ENCODE results near the gene GATAD1.
"Not testable (repeated sequence)": the region's sequence is repeated elsewhere in the genome, so short reads cannot be mapped to it uniquely, and the experiment has no call there.

GATAD1 gene

DNA sequence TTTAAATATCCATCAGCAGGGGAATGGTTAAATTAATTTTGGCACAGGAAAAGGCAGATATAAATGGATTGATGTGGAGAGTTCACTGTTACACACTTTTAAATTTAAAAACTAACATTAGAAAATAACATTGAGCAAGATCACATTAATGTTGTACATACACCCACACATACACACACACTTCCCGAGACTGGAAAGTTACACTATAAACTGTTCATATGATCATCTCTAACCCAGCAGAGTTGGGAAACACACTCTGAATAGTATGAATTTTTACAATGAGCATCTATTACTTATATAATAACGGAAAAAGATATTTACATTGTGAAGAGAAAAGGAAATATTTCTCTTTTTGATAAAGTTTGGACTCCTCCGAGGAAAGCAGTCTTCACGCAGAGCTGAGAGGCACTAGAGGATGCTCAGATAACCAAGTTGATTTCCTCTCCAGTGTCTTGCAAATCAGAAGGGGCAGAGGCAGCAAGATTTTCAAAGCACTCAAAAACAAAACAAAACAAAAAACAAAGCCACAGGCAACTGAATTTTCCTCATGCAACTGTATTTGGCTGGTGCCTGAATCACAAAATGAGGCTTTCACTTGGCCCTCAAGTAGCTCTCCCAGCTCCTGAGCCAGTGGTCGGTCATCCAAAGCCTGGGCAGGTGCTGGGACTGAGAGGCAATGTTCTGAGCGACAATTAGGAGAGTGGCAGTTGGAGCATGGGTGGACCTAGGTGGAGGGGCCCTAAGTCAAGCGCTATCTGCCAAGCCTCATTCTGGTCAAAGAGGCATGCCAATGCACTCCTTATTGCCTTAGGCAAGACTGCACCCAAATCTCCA lies 10.5 kb upstream of the GATAD1 start:
- DNase-seq (ENCODE audit: low read depth in 2 of 2, low spot score in 1 of 2), result no peak

DNA sequence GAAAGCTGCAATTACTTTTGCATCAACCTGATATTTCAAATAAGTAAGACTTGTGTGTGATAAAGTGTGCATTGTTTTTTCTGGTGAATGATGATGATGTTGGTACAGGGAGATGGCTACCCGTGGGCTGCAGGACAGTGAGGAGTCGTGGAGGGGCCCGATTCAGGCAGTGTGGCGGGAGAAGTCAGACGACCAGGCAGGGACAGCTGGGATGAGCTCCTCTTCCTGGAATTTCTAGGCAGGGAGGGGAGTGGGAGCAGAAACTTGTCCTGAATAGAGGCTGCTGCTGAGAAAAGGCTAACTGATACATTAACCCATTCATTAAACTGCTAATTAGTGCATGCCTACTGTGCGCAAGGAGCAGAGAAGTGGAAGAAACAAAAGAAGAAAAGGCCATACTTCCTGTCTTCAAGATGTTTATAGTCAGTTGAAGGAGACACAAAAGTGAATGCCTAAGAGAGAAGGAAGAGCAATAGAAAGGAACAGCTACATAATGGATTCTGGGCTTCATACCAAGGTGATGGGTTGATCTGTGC lies 9.3 kb upstream of the GATAD1 start:
- no peak for DNase-seq (ENCODE audit: low read depth in 2 of 2, low spot score in 1 of 2)

- DNase-seq (ENCODE audit: low read depth in 2 of 2, low spot score in 1 of 2), result not testable (repeated sequence)
These were observed 4.6 kb upstream of the GATAD1 start for GRCh38 chr7:92442720-92443119.

DNA sequence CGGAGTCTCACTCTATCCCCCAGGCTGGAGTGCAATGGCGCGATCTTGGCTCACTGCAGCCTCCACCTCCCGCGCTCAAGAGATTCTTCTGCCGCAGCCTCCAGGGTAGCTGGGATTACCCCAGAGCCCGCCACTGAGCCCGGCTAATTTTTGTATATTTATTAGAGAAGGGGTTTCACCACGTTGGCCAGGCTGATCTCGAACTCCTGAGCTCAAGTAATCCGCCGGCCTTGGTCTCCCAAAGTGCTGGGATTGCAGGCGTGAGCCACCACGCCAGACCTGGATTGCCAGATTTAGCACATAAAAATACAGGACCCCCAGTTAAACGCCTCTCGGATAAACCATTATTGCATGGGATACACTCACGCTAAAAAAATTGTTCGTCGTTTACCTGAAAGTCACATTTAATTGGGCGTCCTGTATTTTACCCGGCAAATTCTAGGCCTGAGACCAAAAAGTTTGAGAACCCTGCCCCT lies 375 bp upstream of the GATAD1 start:
- no peak for DNase-seq (ENCODE audit: low read depth in 2 of 2, low spot score in 1 of 2)

DNA sequence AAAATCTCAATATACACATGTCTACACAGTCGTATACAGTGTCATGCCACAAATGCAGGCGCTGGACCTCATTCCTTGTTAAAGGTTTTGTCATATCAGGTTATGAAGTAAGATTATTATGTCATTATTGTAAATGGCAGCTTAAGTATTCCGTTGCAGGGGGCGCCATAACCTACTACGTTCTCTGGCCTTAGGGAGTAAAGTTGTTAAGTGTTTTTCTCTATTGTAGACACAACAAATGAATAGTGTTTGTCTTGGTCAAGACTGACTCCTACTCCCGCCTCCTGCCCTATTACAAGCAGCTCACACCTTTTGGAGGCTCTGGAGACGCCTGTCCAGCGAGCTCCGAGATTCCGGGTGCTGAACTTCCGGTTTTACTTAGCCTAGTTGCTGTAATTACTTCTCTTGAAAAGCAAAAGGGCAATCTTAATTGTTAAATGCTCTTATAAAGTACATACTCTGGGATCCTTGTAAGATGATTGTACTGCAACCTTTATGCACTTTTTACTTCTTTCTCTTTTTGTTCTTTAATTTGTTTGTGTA lies 994 bp downstream of the GATAD1 start:
- DNase-seq (ENCODE audit: low read depth in 2 of 2, low spot score in 1 of 2), result peak; percentile 7 to 29

- DNase-seq (ENCODE audit: low read depth in 2 of 2, low spot score in 1 of 2), result no peak
These were observed 4.4 kb downstream of the GATAD1 start for GRCh38 chr7:92451645-92452044.

- DNase-seq (ENCODE audit: low read depth in 2 of 2, low spot score in 1 of 2), result no peak
These were observed 9.0 kb downstream of the GATAD1 start for GRCh38 chr7:92456236-92456635.

DNA sequence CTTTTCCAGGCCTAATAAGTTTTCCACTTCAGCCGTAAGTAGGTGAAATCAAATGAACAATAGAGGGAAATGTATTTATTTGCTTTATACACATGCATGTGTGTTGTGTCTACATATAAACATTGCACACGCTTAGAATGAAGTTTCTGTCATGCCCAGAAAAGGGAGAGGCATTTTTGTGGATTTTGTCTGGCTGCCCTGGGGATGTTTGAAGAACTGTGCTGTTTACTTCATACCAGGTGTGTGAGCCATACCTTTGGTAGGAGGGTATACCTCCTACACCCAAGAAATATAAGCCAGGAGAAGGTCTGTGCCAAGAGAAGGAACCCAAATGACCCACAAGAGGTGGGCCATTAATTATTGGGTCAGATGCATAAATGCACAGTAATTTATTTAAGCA lies 12.8 kb downstream of the GATAD1 start:
- no peak for DNase-seq (ENCODE audit: low read depth in 2 of 2, low spot score in 1 of 2)

- no peak for DNase-seq (ENCODE audit: low read depth in 2 of 2, low spot score in 1 of 2)
These were observed 13.2 kb downstream of the GATAD1 start for GRCh38 chr7:92460510-92460909.

- no peak for DNase-seq (ENCODE audit: low read depth in 2 of 2, low spot score in 1 of 2)
These were observed 14.0 kb downstream of the GATAD1 start for GRCh38 chr7:92461027-92462003.

DNA sequence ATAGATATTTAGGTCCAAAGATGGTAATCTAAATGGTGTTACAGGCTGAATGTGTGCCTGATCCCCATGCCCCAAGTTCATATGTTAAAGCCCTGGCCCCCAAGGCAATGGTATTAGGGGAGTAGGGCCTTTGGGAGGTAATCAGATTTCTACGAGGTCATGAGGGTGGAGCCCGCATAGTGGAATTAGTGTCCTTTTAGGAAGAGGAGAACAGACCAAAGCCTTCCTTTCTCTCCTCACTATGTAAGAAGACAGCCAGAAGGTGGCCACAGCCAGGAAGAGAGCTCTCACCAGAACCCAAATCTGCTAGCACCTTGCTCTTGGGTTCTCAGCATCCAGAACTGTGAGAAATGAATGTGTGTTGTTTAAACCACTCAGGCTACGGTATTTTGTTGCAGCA lies 15.3 kb downstream of the GATAD1 start:
- DNase-seq (ENCODE audit: low read depth in 2 of 2, low spot score in 1 of 2), result no peak

GRCh38 chr7:92464515-92464914 lies 17.2 kb downstream of the GATAD1 start:
- no peak for DNase-seq (ENCODE audit: low read depth in 2 of 2, low spot score in 1 of 2)

DNA sequence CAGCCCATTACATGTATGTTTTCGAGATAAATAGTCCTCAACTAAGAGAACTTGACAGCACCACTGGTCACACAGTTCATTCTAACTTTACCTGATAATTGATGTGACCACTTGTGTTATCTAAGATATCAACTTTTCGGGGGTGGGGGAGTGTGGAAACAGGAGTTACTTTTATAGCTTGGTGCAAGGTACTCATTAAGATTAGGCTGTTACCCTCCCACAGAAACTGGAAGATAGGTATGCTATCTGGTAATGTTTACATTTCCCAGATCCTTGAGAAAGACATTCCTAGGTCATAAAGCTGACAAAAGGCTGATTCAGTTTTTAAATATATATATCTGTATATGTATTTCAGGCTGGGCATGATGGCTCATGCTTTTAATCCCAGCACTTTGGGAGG lies 19.4 kb downstream of the GATAD1 start:
- no peak for DNase-seq (ENCODE audit: low read depth in 2 of 2, low spot score in 1 of 2)

DNA sequence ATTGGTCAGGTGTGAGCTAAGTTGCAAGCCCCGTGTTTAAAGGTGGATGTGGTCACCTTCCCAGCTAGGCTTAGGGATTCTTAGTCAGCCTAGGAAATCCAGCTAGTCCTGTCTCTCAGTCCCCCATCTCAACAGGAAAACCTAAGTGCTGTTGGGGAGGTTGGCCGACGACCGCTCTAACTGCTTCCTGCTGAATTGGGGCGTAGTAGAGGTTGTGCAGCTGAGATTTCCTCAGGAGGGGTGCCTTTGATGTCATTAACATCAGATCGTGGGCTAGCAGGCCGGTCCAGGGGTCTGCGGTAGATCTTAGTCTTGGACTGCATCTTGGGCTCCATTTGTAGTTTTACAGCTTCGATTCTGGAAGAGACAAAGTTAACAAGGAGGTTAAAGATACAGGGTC lies 21.3 kb downstream of the GATAD1 start:
- not testable (repeated sequence) for DNase-seq (ENCODE audit: low read depth in 2 of 2, low spot score in 1 of 2)

DNA sequence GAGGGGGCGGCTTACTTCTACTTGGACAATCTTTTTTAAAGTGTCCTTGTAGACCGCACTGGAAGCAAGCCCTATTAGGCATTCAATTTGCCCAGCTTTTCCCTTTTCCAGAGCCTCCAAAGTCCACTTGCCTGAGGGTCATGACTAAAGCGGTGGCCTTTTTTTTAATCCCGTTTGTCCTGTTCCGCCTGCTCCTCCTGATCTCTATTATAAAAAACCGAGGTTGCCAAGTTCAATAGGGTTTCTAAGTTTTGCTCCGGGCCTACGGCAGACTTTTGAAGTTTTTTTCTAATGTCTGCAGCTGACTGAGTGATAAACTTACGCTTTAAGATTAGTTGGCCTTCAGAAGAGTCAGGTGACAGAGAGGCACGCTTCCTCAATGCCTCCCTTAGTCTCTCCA lies 26.7 kb downstream of the GATAD1 start:
- not testable (repeated sequence) for DNase-seq (ENCODE audit: low read depth in 2 of 2, low spot score in 1 of 2)

DNA sequence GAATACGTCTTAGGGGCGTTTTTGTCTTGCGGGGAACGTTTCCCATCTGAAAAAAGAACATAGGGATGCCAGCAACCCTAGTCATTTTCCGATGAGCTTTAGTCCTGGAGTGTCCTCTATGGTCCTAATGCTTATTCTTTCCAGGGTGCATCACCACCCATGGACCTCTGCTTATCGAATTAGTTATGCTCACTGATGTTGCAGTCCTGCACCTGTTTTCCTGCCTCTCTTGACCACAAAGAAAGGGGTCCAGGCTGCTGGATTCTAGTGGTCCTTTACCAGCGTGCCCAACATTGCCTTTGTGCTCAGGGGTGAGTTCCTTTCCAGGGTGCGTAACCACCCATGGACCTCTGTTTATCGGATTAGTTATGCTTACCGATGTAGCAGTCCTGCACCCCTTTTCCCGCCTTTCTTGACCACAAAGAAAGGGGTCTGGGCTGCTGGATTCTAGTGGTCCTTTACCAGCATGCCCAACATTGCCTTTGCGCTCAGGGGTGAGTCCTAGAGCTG lies 28.0 kb downstream of the GATAD1 start:
- DNase-seq (ENCODE audit: low read depth in 2 of 2, low spot score in 1 of 2), result not testable (repeated sequence)

DNA sequence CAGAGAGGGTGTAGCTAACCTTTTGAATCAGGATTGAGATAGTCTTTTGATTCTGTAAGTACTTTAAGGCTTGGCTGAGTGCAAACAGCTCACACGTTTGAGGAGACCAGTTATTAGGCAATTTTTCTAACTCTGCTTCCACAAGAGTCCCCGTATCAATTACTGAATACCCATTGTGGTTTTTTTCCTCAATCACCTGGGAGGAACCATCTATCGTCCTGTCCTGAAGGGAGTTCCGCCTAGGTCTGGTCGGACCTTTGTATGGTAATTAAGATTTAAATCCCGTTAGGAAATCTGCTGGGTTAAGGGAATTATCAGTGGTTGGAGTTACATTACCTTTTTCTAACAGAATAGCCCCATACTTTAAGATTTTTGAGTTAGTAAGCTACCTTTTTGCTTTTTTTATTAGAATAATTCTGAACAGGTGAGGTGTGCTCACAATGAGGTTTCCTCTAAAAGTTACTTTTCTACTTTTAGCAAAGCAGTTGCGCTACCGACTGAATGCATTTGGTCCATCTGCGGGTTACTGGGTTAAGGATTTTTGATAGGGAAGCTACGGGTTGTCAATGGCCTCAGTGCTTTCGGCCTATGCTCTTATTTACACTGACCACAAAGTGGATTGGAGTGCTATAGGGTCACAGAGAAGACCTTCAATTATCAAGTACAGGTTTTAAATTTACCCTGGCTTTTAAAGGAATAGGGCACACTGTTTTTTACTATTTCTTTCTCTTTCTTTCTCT lies 28.7 kb downstream of the GATAD1 start:
- not testable (repeated sequence) for DNase-seq (ENCODE audit: low read depth in 2 of 2, low spot score in 1 of 2)

- DNase-seq (ENCODE audit: low read depth in 2 of 2, low spot score in 1 of 2), result not testable (repeated sequence)
These were observed 30.4 kb downstream of the GATAD1 start, which contains the start of gene ERVW-1 for GRCh38 chr7:92477681-92478080. ERVW-1 (minus strand) TSS chr7:92477946; CDS start chr7:92470381, 7,565 bp downstream.

GRCh38 chr7:92478095-92478494 lies 30.8 kb downstream of the GATAD1 start:
- no peak for DNase-seq (ENCODE audit: low read depth in 2 of 2, low spot score in 1 of 2)

- DNase-seq (ENCODE audit: low read depth in 2 of 2, low spot score in 1 of 2), result no peak
These were observed 31.4 kb downstream of the GATAD1 start for GRCh38 chr7:92478711-92479110.

Data from stimulated activated CD8-positive, alpha-beta memory T cell treated with anti-CD3 and anti-CD28 coated beads, Interleukin-4, amount 100 ng/mL, for 4 hours (primary cell).